Mucosa of descending colon (tissue), 3 donors: ENCODE measurements around the gene RBM38. TPM values are rescaled to one million over a fixed set of nuclear protein-coding genes. Genes with fewer than 3 reads are reported as not detected.
A peak's percentile ranks its signal among the peaks of the same experiment; 100 is the strongest.

Source experiments
- ATAC-seq: fragments of 200-7000 bp; cut with Tn5 transposase; one replicate; pipeline ENCODE4 v1.9.1; 2020; ENCODE audit warnings: mild to moderate bottlenecking, moderate library complexity
- DNase-seq, 3 donors: peaks; one replicate each; pipeline ENCODE4 v3.0.0-alpha.2; 2020
- H3K36me3 ChIP-seq: fragments of 200-600 bp; one replicate; pipeline ENCODE4 v1.8.0; 2021; ENCODE audit warnings: low read depth, mild to moderate bottlenecking
- H3K4me1 ChIP-seq: fragments of 200-600 bp; one replicate; pipeline ENCODE4 v1.8.0; 2021; ENCODE audit warnings: low read depth, mild to moderate bottlenecking
- H3K4me3 ChIP-seq: fragments of 200-600 bp; one replicate; pipeline ENCODE4 v1.8.0; 2021; ENCODE audit warnings: mild to moderate bottlenecking
- H3K9me3 ChIP-seq: fragments of 200-600 bp; one replicate; pipeline ENCODE4 v1.8.0; 2021; ENCODE audit warnings: mild to moderate bottlenecking
- CTCF ChIP-seq: fragments of 200-600 bp; IDR thresholded peaks from one replicate; pipeline ENCODE4 v1.8.0; 2022; ENCODE audit warnings: antibody characterized with exemption, mild to moderate bottlenecking
- intact Hi-C, 2 donors: fragments of 100-400 bp; cut with DNase I in 1 of 2; cut with micrococcal nuclease in 1 of 2; formaldehyde crosslinking; loops; one replicate each; pipeline versions ENCODE4 v1.11.0 to v1.11.1; 2022; cut with DNase I, micrococcal nuclease
- total RNA-seq, 3 donors: library from RNA; stranded (reverse); fragmentation: NEBNext Ultra II Directional in 2 of 3; extraction: Animal tissue kit (Norgen Biotek cat#: 25700) in 2 of 3; gene quantifications; one replicate each; pipeline versions ENCODE4 v1.2.1 to v1.2.4, GENCODE V29; 2021 to 2023
- donor health status: DM: no; HTN: no; CAD: no; lungs with moderate emphysema.
- donor health status: DM: no; HTN: no; CAD: no.
- donor health status: DM: no; HTN: yes; CAD: no.

The RBM38 gene
- total RNA-seq, 3 donors from 2014 or later, result 29.5 to 85.5 (median 36.8) TPM

DNA sequence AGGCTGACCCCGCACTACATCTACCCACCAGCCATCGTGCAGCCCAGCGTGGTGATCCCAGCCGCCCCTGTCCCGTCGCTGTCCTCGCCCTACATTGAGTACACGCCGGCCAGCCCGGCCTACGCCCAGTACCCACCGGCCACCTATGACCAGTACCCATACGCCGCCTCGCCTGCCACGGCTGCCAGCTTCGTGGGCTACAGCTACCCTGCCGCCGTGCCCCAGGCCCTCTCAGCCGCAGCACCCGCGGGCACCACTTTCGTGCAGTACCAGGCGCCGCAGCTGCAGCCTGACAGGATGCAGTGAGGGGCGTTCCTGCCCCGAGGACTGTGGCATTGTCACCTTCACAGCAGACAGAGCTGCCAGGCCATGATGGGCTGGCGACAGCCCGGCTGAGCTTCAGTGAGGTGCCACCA, 16.4 kb downstream of the RBM38 start:
- H3K4me1 ChIP-seq, result no peaks in the 10 kb centered on the region
- DNase-seq, result peak in 1 of 3 donors; percentile 50
- no peak overlapping the region for H3K4me3 ChIP-seq
- TF ChIP-seq CTCF, result no peak
- no peaks in the 10 kb centered on the region for H3K36me3 ChIP-seq
- no peaks in the 10 kb centered on the region for H3K9me3 ChIP-seq
- ATAC-seq, result no peak
- intact Hi-C loops, result no loop called here

DNA sequence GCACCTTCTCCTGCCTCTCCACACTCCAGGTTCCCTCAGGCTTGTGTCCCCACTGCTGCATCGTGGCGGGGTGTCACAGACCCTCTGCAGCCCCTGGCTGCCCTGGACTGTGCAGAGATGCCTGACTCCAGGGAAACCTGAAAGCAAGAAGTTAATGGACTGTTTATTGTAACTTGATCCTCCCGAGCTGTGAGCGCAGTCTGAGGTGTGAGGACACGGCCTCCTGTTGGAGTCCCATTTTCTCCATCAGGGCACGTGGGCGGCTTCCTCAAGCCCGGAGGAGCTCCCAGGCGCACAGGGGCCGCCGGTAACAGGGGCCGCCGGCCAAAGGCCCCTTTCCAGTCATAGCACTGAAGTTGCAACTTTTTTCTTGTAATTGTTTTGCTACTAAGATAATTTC, 16.9 kb downstream of the RBM38 start:
- no peaks in the 10 kb centered on the region for H3K9me3 ChIP-seq
- no peaks in the 10 kb centered on the region for H3K36me3 ChIP-seq
- peak in 1 of 3 donors; percentile 25 for DNase-seq
- no peak for TF ChIP-seq CTCF
- no peak overlapping the region for H3K4me3 ChIP-seq
- intact Hi-C loops, result no loop called here
- no peaks in the 10 kb centered on the region for H3K4me1 ChIP-seq
- no peak for ATAC-seq

DNA sequence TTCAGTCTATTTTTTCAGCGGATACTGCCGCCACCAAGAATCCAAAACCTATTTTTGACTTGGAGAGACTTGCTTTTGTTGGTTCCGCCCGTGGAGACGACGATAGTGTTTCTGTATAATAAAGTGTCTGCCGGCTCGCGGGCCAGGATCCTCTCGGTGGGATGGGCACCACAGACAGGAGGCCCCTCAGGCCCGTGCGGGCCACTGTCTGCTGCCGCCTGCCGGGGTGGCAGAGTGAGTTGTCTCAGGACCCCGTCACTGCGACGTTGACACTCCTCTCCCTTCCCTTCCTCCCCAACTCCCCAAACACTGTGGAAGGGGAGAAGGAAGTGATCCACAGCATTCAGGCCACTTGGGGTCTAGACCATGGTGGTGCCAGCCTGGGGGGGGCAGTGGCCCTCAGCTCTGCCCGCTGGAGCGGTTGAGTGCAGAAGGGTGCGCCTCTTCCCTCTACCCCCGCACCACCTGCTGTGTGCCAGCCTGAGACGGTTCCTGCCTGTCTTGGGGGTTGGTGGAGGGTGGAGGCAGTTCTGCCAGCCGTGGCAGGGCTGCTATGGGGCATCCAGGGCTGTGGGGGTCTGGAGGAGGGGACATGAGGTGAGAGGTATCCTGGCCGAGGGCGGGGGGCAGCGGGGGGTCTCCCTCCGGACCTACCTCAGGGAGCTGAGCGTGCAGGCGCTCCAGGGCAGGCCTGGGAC, 17.5 kb downstream of the RBM38 start:
- ATAC-seq (no peak), DNase-seq (peak in 1 of 3 donors; percentile 29)
- H3K36me3 ChIP-seq, result no peaks in the 10 kb centered on the region
- intact Hi-C loops, result no loop called here
- no peaks in the 10 kb centered on the region for H3K9me3 ChIP-seq
- no peak overlapping the region for H3K4me3 ChIP-seq
- H3K4me1 ChIP-seq, result no peaks in the 10 kb centered on the region
- no peak for TF ChIP-seq CTCF

GRCh38 chr20:57409316-57409671, 18.1 kb downstream of the RBM38 start:
- H3K4me3 ChIP-seq, result no peak overlapping the region
- no peaks in the 10 kb centered on the region for H3K36me3 ChIP-seq
- H3K4me1 ChIP-seq, result no peaks in the 10 kb centered on the region
- ATAC-seq (no peak), DNase-seq (peak in 1 of 3 donors; percentile 46)
- no peak for TF ChIP-seq CTCF
- H3K9me3 ChIP-seq, result no peaks in the 10 kb centered on the region
- intact Hi-C loops, result no loop called here

GRCh38 chr20:57409672-57410397, 18.6 kb downstream of the RBM38 start:
- intact Hi-C loops, result no loop called here
- DNase-seq (no peak), ATAC-seq (no peak)
- Histone ChIP-seq H3K36me3 (no peaks in the 10 kb centered on the region), H3K4me1 (no peaks in the 10 kb centered on the region), H3K9me3 (no peaks in the 10 kb centered on the region), H3K4me3 (no peak overlapping the region)
- TF ChIP-seq CTCF, result no peak
